Activated T-cell treated with anti-CD3 and anti-CD28 coated beads, Interleukin-2, amount 50 U/mL, for 1 hour (primary cell): ENCODE results near the gene DRD3.

ENCODE experiments used
- DNase-seq: peaks from one replicate; pipeline ENCODE4 v3.0.0-alpha.2; 2020

DRD3 gene

DNA sequence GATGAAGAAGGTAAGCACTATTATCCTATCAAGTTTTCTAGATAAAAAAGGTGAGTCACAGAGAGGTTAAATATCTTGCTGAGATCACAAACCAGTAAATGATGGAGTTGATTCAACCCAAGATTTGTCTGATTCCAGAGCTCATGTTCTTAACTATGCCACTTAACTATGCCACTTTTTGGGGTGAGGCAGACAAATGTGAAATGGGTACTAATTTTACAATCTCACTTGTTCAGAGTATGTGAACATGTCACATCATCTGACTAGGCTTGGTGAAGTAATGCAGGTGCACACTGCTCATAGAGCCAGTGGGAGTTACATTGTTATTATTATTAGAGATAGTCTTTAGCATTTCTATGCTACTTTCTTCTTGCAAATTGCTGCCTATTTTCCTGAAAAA, 2.0 kb downstream of the DRD3 start:
- no peak for DNase-seq

DNA sequence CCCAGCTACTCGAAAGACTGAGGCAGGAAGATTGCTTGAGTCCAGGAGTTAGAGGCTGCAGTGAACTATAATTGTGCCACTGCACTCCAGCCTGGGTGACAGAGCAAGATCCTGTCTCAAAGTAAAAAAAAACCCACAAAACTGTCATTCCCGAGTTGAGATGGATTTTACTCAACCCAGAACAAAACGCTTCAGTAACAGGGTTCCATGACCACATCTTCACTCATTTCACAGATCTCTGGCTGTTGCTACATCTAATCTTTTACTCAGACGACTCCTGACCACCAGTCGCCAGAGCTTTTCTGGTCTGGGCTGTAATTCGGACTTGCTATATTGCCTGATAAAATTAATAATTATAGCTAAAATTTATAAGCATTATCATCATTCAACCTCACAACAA, 2.4 kb downstream of the DRD3 start:
- DNase-seq, result no peak

DNA sequence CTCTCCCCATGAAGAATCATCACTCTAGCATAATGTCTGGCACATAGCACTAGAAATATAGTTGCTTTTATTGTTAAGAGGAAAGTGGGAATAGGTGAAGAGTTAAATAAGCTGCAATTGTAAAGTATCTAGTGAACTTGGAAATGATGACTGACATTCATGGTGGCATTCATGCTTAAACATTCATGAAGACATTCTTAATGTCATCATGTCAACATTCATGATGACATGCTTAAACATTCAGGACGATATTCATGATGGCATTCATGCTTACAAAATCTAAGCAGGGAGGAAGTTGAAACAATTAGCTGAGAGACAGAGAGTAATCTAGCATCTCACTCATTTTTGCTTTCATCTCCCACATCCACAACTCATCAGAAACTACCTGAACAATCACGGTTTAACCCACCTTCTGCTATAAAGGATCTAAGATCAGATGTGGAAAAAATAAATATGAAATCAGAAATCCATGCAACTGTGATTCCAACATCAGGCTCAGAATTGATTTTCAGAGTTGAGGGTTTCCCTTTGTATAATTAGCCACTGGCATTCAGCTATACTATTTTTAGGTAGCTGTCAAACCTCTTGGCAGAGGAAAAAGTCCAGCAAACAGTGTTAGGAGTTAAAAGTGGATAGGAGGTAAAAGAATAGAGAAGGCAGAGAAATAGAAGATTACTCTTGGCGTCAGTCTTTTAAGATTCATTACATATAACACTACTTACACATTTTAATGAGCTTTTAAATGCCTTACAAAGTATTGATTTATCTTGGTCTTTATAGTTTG, 3.5 kb downstream of the DRD3 start:
- no peak for DNase-seq

GRCh38 chr3:114171677-114172076, 7.2 kb downstream of the DRD3 start:
- no peak for DNase-seq

DNA sequence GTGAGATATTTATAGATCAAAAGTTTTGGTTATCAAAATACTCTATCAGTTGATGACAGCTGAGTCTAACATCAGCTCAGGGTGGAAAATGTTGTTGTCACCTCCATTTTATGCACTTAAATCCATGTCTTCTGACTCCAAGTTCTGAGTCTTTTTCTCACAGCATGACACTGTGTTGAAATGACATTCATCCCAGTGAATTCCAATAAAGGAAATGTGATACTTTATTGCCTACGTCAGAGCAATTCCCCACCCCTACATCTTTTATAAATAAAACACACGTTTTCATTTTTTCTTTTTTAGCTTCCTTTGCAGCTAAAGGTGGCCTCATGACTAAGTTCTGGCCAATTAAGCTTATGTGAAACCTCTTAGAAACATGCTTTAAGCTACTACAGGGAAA, 10.7 kb downstream of the DRD3 start:
- no peak for DNase-seq

DNA sequence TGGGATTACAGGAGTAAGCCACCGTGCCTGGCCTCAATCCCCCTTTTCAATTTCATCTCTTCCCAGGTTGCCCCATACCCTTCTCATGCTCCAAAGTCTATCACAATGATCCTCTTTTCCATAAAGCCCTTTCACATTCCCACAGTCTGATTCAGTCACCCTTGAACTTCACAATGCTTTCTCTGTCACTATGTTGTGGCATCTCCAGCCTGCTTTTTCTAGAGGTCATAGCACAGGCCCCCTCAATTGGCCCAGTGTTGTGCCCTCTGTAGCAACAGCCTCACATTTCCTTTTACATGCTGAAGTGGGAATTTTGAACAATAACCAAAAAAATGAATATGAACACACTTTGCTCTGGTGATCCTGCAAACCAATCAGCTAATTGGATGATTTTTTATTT, 21.5 kb downstream of the DRD3 start:
- no peak for DNase-seq

- peak; percentile 32 for DNase-seq
These were observed 23.5 kb downstream of the DRD3 start for GRCh38 chr3:114155370-114155821.

DNA sequence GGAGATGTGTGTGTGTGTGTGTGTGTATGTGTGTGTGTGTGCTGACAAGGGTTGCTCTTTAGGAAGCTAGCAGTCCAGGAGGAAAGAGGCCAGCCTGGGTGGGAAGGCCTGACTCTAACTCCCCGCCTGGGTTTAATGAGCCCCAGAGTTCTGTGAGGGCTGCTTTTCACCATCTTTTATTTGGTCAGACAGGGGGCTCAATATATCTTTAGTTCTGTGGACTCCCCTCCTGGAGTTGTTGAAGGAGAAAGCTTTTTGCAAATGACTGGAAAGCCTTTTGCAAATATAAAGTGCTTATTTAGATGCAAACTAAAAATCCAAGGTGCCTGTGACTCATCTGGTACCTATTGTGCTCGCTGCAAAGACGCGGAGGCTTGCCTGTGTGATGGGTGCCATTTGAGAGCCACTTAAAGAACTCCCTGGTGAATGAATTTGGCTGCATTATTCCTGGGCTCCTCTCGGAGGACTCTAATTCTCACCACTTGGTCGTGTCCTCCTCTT, 24.5 kb downstream of the DRD3 start:
- DNase-seq, result no peak

- DNase-seq, result peak; percentile 88
These were observed 26.2 kb downstream of the DRD3 start for GRCh38 chr3:114152519-114153151.

- DNase-seq, result no peak
These were observed 27.8 kb downstream of the DRD3 start for GRCh38 chr3:114151091-114151490.

- DNase-seq, result no peak
These were observed 31.6 kb downstream of the DRD3 start for GRCh38 chr3:114147251-114147650.

GRCh38 chr3:114144909-114145688, 33.8 kb downstream of the DRD3 start:
- DNase-seq, result no peak

DNA sequence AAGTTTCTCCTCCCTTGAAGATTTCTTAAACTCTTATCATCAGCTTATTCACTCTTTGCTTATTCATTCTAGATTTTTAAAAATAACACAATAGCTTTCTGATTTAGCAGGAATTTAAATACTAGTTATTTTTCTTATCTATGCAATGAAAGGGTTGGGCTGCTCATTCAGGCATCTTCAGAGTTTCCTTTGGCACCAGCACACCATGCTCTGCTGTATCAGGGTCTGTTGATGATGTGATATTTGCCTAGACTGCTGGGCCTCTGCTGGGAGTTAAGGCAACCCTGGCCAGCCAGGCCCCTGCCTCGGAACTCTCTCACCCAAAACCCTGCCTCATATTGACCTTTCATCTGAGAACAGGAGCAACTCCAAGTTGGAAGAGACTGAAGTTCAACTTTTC, 35.0 kb downstream of the DRD3 start:
- DNase-seq, result no peak

GRCh38 chr3:114139836-114140235, 39.0 kb downstream of the DRD3 start:
- DNase-seq, result no peak

DNA sequence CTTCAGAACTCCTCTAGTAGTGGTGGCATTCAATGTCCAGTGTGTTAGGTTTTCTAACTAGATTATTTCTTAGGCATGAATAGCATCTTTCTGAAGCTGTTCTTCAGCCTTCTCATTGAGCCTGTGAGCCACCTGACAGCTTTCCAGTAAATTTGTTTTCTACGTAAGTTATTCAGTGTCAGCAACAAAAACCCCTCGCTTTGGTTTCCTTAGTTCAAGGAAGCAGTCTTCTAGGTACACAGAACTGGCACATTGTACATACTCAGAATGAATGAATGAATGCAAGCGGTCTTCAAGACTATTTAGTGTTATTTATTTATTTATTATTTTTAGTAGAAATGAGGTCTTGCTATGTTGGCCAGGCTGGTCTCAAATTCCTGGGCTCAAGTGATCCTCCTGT, 44.9 kb downstream of the DRD3 start:
- DNase-seq, result no peak

- DNase-seq, result no peak
These were observed 46.4 kb downstream of the DRD3 start for GRCh38 chr3:114132500-114132899.

DNA sequence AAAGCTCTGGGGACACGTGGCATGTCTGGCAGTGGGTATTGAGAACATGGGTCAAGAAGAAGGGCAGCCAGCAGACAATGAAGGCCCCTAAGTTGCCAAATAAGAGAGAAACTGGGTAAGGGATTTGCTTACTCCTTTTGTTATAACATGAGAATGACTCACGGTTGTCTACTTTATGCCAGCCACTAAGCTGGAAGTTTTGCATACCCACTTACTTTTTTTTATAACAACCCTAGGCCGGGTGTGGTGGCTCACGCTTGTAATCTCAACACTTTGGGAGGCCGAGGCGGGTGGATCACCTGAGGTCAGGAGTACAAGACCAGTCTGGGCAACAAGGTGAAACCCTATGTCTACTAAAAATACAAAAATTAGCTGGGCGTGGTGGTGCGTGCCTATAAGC, 50.0 kb downstream of the DRD3 start:
- no peak for DNase-seq

GRCh38 chr3:114128231-114128630, 50.6 kb downstream of the DRD3 start:
- DNase-seq, result no peak

DNA sequence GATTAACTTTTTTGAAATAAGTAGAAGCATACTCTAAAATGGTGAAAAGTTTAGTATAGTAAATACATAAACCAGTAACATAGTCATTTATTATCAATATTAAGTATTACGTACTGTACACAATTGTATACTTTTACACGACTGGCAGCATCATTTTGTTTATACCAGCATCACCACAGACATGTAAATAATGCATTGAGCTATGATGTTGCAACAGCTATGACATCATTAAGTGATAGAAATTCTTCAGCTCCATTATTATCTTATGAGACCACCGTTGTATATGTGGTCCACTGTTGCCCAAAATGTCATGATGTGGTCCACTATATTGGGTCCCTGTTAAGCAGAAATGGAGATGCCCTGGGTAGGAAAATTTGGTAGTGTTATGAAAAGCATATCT, 51.3 kb downstream of the DRD3 start:
- no peak for DNase-seq

DNA sequence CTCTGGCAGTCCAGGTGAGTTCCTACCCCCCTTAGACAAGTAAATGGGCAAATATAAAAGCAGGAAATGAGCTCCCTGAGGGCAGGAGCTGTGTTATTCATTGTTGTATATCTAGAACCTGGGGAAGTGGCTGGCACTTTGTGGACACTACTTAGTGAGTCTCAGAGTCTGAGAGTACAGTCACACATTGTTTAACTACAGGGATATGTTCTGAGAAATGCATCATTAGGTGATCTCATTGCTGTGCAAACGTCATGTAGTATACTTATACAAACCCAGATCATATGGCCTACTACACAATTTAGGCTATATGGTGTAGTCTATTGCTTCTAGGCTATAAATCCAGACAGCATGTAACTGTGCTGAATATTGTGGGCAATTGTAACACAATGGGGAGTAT, 52.4 kb downstream of the DRD3 start:
- no peak for DNase-seq

DNA sequence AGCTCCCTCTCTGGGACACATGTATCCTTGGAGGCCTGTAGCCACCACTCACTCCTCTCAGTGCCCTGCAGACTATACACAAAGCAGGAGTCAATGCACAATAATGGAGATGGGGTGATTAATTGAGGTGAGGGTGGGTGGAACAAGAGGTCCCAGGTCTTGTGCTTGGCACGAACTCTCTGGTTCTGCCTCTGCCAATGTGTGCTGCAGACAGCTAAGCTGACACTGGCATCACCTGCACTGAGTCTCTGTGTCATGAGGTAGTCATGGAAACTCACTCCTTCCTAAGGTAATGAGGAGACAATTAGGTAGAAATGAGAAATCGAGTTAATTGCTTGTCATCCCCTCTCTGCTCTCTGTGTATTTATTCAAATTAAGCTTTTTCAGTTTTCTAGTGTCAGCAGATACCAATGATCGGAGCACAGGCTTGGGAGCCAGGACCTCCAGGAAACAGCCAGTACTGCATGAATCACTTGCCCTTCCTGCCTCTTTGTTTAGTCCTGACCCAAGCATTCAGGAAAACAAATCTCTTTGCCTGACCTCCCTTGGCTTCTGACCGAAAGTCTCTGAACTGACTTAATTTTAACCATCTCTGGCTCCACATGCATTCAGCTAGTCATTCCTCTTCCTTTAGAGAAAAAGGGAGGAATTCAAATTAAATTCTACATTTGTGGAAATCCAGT, 56.7 kb downstream of the DRD3 start:
- no peak for DNase-seq

DNA sequence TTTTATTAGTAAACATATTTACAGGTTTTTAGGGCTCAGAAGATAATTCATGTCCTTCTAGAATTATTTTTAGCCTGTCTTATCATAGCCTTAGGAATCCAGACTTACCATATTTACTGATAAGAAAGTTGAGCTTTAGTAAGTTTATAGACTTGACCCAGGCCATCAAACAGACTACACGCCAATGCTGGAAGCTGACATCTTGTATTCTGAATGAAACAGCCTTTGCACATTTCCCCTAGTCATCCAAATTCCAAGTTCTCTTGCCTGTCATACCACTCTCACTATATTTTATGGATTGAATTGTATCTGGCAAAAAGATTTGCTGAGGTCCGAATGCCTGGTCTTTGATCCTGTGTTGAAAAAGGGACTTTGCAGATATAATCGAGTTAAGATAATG, 58.6 kb downstream of the DRD3 start:
- DNase-seq, result no peak

GRCh38 chr3:114119776-114120175, 59.1 kb downstream of the DRD3 start:
- DNase-seq, result no peak
